GM23248 (cell line): Measurements from ENCODE around the gene PNPLA7.

Experiments
- EZH2 ChIP-seq: fragments of 200-600 bp; sonication (generic); IDR thresholded peaks from 2 replicates; pipeline ENCODE4 v1.6.1; 2018; ENCODE audit warnings: antibody characterized with exemption, mild to moderate bottlenecking; ENCODE audit not compliant: insufficient read depth, poor library complexity, severe bottlenecking
- EZH2phosphoT487 ChIP-seq: fragments of 200-600 bp; sonication (generic); IDR thresholded peaks from 2 replicates; pipeline ENCODE4 v1.6.1; 2018; ENCODE audit warnings: antibody characterized with exemption, moderate library complexity, mild to moderate bottlenecking, low read depth; ENCODE audit not compliant: insufficient read depth

DNA sequence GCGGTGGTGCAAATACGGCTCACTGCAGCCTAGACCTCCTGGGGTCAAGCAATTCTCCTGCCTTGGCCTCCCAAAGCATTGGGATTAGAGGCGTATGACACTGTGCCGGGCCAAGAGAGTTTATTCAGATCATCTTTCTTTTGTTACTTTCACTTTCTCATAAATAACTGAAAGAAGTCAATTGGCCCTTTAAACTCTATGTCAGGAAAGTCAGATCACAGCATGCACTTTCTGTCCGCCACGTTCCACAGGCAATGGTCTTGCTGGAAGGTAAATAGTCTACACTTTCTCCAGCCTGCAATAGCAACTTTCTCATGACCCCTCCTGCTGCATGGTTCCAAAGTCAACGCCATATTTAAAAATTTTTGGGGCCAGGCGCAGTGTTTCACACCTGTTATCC lies 48.7 kb upstream of the PNPLA7 start:
- no peak for TF ChIP-seq EZH2
- TF ChIP-seq EZH2phosphoT487 = no peak
